Ectodermal cell (in vitro differentiated cells): ENCODE data around the gene CXCL17.
A peak's percentile ranks its signal among the peaks of the same experiment; 100 is the strongest.

Source experiments
- H3K27ac ChIP-seq: 2 replicates; pipeline ENCODE4 v1.7.0; 2013; ENCODE audit warnings: mild to moderate bottlenecking, low read depth, low read length; ENCODE audit not compliant: insufficient read depth, poor library complexity, severe bottlenecking
- H3K27me3 ChIP-seq: 2 replicates; pipeline ENCODE4 v1.7.0; 2013; ENCODE audit warnings: mild to moderate bottlenecking, low read length; ENCODE audit not compliant: insufficient read depth, control insufficient read depth, poor library complexity, severe bottlenecking
- H3K36me3 ChIP-seq: one replicate; pipeline ENCODE4 v1.7.0; 2013; ENCODE audit warnings: low read length; ENCODE audit not compliant: control insufficient read depth, insufficient read depth
- H3K4me1 ChIP-seq: one replicate; pipeline ENCODE4 v1.7.0; 2013; ENCODE audit warnings: low read length; ENCODE audit not compliant: control insufficient read depth, insufficient read depth
- H3K4me3 ChIP-seq: 2 replicates; pipeline ENCODE4 v1.7.0; 2013; ENCODE audit warnings: low read depth, low read length, control low read depth; ENCODE audit not compliant: insufficient read depth
- H3K9me3 ChIP-seq: 2 replicates; pipeline ENCODE4 v1.7.0; 2013; ENCODE audit warnings: mild to moderate bottlenecking, low read length, moderate library complexity; ENCODE audit not compliant: control insufficient read depth
- WGBS, 2 experiments: methylation state at CpG; one replicate each; pipeline ENCODE4 v1.1.7; 2013; ENCODE audit warnings: missing lambda C conversion rate in 2 of 2; 5-methylcytosine and 5-hydroxymethylcytosine counted together

Gene CXCL17

GRCh38 chr19:42445948-42446347, 3.2 kb upstream of the CXCL17 start:
- 94% methylated on average over 7 of the region's 7 CpGs for WGBS, 2 experiments
- H3K4me3 ChIP-seq: no peak overlapping the region
- H3K4me1 ChIP-seq: peaks cover 5% of the 10 kb centered on the region
- H3K9me3 ChIP-seq: no peaks in the 10 kb centered on the region
- H3K27ac ChIP-seq: no peak overlapping the region
- H3K27me3 ChIP-seq: no peaks in the 10 kb centered on the region
- H3K36me3 ChIP-seq: no peaks in the 10 kb centered on the region

- peaks cover 5% of the 10 kb centered on the region for H3K4me1 ChIP-seq
- no peaks in the 10 kb centered on the region for H3K36me3 ChIP-seq
- H3K4me3 ChIP-seq: no peak overlapping the region
- no peaks in the 10 kb centered on the region for H3K27me3 ChIP-seq
- 61 to 76% methylated on average over 4 of the region's 4 CpGs for WGBS, 2 experiments
- no peaks in the 10 kb centered on the region for H3K9me3 ChIP-seq
- H3K27ac ChIP-seq: no peak overlapping the region
Observed at GRCh38 chr19:42443944-42444398, 1.2 kb upstream of the CXCL17 start.

- H3K9me3 ChIP-seq: no peaks in the 10 kb centered on the region
- 95 to 97% methylated on average over 2 of the region's 2 CpGs for WGBS, 2 experiments
- no peaks in the 10 kb centered on the region for H3K27me3 ChIP-seq
- no peak overlapping the region for H3K4me3 ChIP-seq
- no peak overlapping the region for H3K27ac ChIP-seq
- H3K36me3 ChIP-seq: no peaks in the 10 kb centered on the region
- peaks cover 5% of the 10 kb centered on the region for H3K4me1 ChIP-seq
Observed at GRCh38 chr19:42441049-42441445, 1.7 kb downstream of the CXCL17 start.

GRCh38 chr19:42440357-42441048, 2.2 kb downstream of the CXCL17 start:
- 43 to 44% methylated on average over 16 of the region's 16 CpGs for WGBS, 2 experiments
- no peak overlapping the region for H3K4me3 ChIP-seq
- H3K9me3 ChIP-seq: no peaks in the 10 kb centered on the region
- peaks cover 5% of the 10 kb centered on the region for H3K4me1 ChIP-seq
- H3K36me3 ChIP-seq: no peaks in the 10 kb centered on the region
- no peak overlapping the region for H3K27ac ChIP-seq
- no peaks in the 10 kb centered on the region for H3K27me3 ChIP-seq

- Histone ChIP-seq H3K4me3 (no peak overlapping the region), H3K9me3 (no peaks in the 10 kb centered on the region), H3K27ac (no peak overlapping the region), H3K4me1 (peaks cover 5% of the 10 kb centered on the region), H3K27me3 (no peaks in the 10 kb centered on the region), H3K36me3 (no peaks in the 10 kb centered on the region)
- 86 to 87% methylated on average over 3 of the region's 3 CpGs for WGBS, 2 experiments
Observed at GRCh38 chr19:42436006-42436405, 6.7 kb downstream of the CXCL17 start.

GRCh38 chr19:42435316-42435715, 7.4 kb downstream of the CXCL17 start:
- H3K4me3 ChIP-seq: no peak overlapping the region
- peaks cover 5% of the 10 kb centered on the region for H3K4me1 ChIP-seq
- no peaks in the 10 kb centered on the region for H3K27me3 ChIP-seq
- 95% methylated on average over 6 of the region's 6 CpGs for WGBS, 2 experiments
- H3K36me3 ChIP-seq: no peaks in the 10 kb centered on the region
- no peaks in the 10 kb centered on the region for H3K9me3 ChIP-seq
- H3K27ac ChIP-seq: no peak overlapping the region

GRCh38 chr19:42433503-42434260, 9.1 kb downstream of the CXCL17 start:
- H3K4me3 ChIP-seq: no peak overlapping the region
- H3K9me3 ChIP-seq: no peaks in the 10 kb centered on the region
- no peaks in the 10 kb centered on the region for H3K27me3 ChIP-seq
- peak overlapping the region; percentile 55 for H3K27ac ChIP-seq
- WGBS, 2 experiments: 33% methylated on average over 8 of the region's 9 CpGs
- no peaks in the 10 kb centered on the region for H3K36me3 ChIP-seq
- H3K4me1 ChIP-seq: peaks cover 5% of the 10 kb centered on the region

GRCh38 chr19:42431486-42431885, 11.3 kb downstream of the CXCL17 start:
- Histone ChIP-seq H3K27ac (no peak overlapping the region), H3K9me3 (no peaks in the 10 kb centered on the region), H3K36me3 (no peaks in the 10 kb centered on the region), H3K4me1 (peaks cover 5% of the 10 kb centered on the region), H3K4me3 (no peak overlapping the region), H3K27me3 (no peaks in the 10 kb centered on the region)
- WGBS, 2 experiments: no CpG with 5 or more reads among the region's 1 CpG

GRCh38 chr19:42428676-42429075, 14.1 kb downstream of the CXCL17 start:
- Histone ChIP-seq H3K4me1 (peaks cover 5% of the 10 kb centered on the region), H3K4me3 (no peak overlapping the region), H3K9me3 (no peaks in the 10 kb centered on the region), H3K27me3 (peaks cover 19% of the 10 kb centered on the region), H3K27ac (no peak overlapping the region), H3K36me3 (no peaks in the 10 kb centered on the region)
- WGBS, 2 experiments: 83% methylated on average over 3 of the region's 3 CpGs

GRCh38 chr19:42427313-42427712, 15.4 kb downstream of the CXCL17 start, which contains the start of gene LIPE:
Gene LIPE (minus strand): TSS chr19:42427388. CDS start chr19:42427149, 239 bp downstream.
- no peak within 1 kb of the TSS for H3K27ac ChIP-seq

More at GRCh38 chr19:42427313-42427712, 15.4 kb downstream of the CXCL17 start, which contains the start of gene LIPE:
- peaks cover 32% of the 10 kb centered on the region for H3K27me3 ChIP-seq
- no peak within 1 kb of the TSS for H3K4me3 ChIP-seq
- 88% methylated on average over 2 to 3 of the region's 4 CpGs for WGBS, 2 experiments
- no peaks in the 10 kb centered on the region for H3K36me3 ChIP-seq
- H3K4me1 ChIP-seq: peaks cover 7% of the 10 kb centered on the region
- H3K9me3 ChIP-seq: no peaks in the 10 kb centered on the region
